Lower leg skin (tissue), 4 donors: ENCODE measurements around the gene CDC14A. TPM values are rescaled to one million over a fixed set of nuclear protein-coding genes. Genes with fewer than 3 reads are reported as not detected.

Source experiments
- DNase-seq, 2 donors: peaks; one replicate each; pipeline ENCODE4 v3.0.0-alpha.2; 2019; ENCODE audit warnings: low spot score in 2 of 2
- H3K4me3 ChIP-seq: fragments of 200-600 bp; sonication (generic); 2 replicates; pipeline ENCODE4 v1.5.1; 2017; ENCODE audit warnings: mild to moderate bottlenecking, low read depth; ENCODE audit not compliant: poor library complexity, severe bottlenecking
- CTCF ChIP-seq, 3 donors: fragments of 450-650 bp; IDR thresholded peaks; one replicate each; pipeline ENCODE4 v1.5.1; 2016; ENCODE audit warnings: antibody characterized with exemption in 3 of 3, mild to moderate bottlenecking in 3 of 3, moderate library complexity in 2 of 3
- POLR2A ChIP-seq, 2 donors: fragments of 450-650 bp; IDR thresholded peaks; one replicate each; pipeline ENCODE4 v1.6.1; 2016 to 2017; ENCODE audit warnings: antibody characterized with exemption in 2 of 2, mild to moderate bottlenecking in 1 of 2, moderate library complexity in 1 of 2
- WGBS, 2 donors: methylation state at CpG; one replicate each; pipeline ENCODE4 v1.1.5; 2018; 5-methylcytosine and 5-hydroxymethylcytosine counted together
- intact Hi-C: fragments of 100-400 bp; cut with DNase I; formaldehyde crosslinking; loops from one replicate; pipeline ENCODE4 v1.15.0; 2023; ENCODE audit warnings: low total_unique reads
- total RNA-seq, 4 donors: library from RNA; depleted of rRNA; stranded (reverse); fragments of >200 nt; gene quantifications; one replicate each; pipeline ENCODE4 v1.1.0, GENCODE V29; 2016

Gene CDC14A
- total RNA-seq, 4 donors from 2014 or later = 13.5 to 15.4 (median 14.4) TPM

GRCh38 chr1:100306735-100307313 lies 45.5 kb upstream of the CDC14A start:
- TF ChIP-seq CTCF (IDR thresholded peaks at IDR 0.05) (no peak), POLR2A (IDR thresholded peaks at IDR 0.05) (no peak)
- no peak for DNase-seq
- H3K4me3 ChIP-seq = no peak overlapping the region
- WGBS, 2 donors = 83 to 86% methylated on average over 2 of the region's 2 CpGs
- intact Hi-C loops = no loop called here

GRCh38 chr1:100308777-100309176 lies 43.5 kb upstream of the CDC14A start:
- WGBS, 2 donors = 56 to 62% methylated on average over 2 of the region's 2 CpGs
- TF ChIP-seq CTCF (IDR thresholded peaks at IDR 0.05) (no peak), POLR2A (IDR thresholded peaks at IDR 0.05) (no peak)
- no peak for DNase-seq

GRCh38 chr1:100309863-100310262 lies 42.4 kb upstream of the CDC14A start:
- no peak for TF ChIP-seq POLR2A (IDR thresholded peaks at IDR 0.05)
- no peak for TF ChIP-seq CTCF (IDR thresholded peaks at IDR 0.05)
- H3K4me3 ChIP-seq = no peak overlapping the region
- intact Hi-C loops = no loop called here
- no peak for DNase-seq

More at GRCh38 chr1:100308777-100309176, 43.5 kb upstream of the CDC14A start:
- intact Hi-C loops = no loop called here
- H3K4me3 ChIP-seq = no peak overlapping the region

- 73 to 74% methylated on average over 4 of the region's 4 CpGs for WGBS, 2 donors
- no peak for DNase-seq
- intact Hi-C loops = no loop called here
- TF ChIP-seq POLR2A (IDR thresholded peaks at IDR 0.05) (no peak), CTCF (IDR thresholded peaks at IDR 0.05) (no peak)
- H3K4me3 ChIP-seq = no peak overlapping the region
Observed at GRCh38 chr1:100313382-100313781, 38.9 kb upstream of the CDC14A start.

GRCh38 chr1:100316622-100317021 lies 35.7 kb upstream of the CDC14A start:
- DNase-seq = no peak
- H3K4me3 ChIP-seq = no peak overlapping the region
- TF ChIP-seq POLR2A (IDR thresholded peaks at IDR 0.05) (no peak), CTCF (IDR thresholded peaks at IDR 0.05) (no peak)
- intact Hi-C loops = no loop called here
